Hepatocyte (in vitro differentiated cells): ENCODE data around the gene CHD9.
"Not testable (repeated sequence)": the region's sequence is repeated elsewhere in the genome, so short reads cannot be mapped to it uniquely, and the experiment has no call there.

Experiments used
- EZH2 ChIP-seq: fragments of 200-600 bp; sonication (generic); IDR thresholded peaks from 2 replicates; pipeline ENCODE4 v1.6.1; 2016; ENCODE audit warnings: antibody characterized with exemption, mild to moderate bottlenecking, borderline replicate concordance
- TF ChIP-seq, protein P1 (sequence below): fragments of 200-600 bp; sonication (generic); IDR thresholded peaks from 2 replicates; pipeline ENCODE4 v1.5.1; 2016; ENCODE audit warnings: antibody characterized with exemption, mild to moderate bottlenecking; ENCODE audit not compliant: poor library complexity

DNA sequence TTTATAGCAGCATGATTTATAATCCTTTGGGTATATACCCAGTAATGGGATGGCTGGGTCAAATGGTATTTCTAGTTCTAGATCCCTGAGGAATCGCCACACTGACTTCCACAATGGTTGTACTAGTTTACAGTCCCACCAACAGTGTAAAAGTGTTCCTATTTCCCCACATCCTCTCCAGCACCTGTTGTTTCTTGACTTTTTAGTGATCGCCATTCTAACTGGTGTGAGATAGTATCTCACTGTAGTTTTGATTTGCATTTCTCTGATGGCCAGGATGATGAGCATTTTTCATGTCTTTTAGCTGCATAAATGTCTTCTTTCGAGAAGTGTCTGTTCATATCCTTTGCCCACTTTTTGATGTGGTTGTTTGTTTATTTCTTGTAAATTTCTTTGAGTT, 276.2 kb downstream of the CHD9 start:
- not testable (repeated sequence) for TF ChIP-seq EZH2
- TF ChIP-seq, protein P1, sequence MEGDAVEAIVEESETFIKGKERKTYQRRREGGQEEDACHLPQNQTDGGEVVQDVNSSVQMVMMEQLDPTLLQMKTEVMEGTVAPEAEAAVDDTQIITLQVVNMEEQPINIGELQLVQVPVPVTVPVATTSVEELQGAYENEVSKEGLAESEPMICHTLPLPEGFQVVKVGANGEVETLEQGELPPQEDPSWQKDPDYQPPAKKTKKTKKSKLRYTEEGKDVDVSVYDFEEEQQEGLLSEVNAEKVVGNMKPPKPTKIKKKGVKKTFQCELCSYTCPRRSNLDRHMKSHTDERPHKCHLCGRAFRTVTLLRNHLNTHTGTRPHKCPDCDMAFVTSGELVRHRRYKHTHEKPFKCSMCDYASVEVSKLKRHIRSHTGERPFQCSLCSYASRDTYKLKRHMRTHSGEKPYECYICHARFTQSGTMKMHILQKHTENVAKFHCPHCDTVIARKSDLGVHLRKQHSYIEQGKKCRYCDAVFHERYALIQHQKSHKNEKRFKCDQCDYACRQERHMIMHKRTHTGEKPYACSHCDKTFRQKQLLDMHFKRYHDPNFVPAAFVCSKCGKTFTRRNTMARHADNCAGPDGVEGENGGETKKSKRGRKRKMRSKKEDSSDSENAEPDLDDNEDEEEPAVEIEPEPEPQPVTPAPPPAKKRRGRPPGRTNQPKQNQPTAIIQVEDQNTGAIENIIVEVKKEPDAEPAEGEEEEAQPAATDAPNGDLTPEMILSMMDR, result not testable (repeated sequence)
